ENCODE results near the gene LRIT1.
A peak's percentile ranks its signal among the peaks of the same experiment; 100 is the strongest.

The LRIT1 gene

DNA sequence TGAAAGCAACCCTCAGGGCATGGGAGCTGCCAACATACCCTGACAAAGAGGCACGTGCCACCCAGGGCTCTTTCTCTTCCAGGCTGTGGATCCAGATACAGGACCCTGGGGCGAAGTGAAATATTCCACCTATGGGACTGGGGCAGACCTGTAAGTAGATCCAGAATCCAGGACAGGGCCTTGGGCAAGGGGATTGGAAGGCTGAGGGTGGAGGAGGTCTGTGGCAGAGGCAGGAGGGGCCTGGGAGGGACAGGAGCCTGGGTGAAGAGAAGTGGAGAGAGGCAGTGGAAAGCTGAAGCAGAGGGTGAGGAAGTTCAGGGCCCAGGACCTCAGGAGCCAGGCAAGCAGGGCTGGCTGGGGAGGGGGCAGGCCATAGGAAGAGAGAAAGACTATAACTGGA, 29.8 kb downstream of the LRIT1 start:
- no peak for DNase-seq

DNA sequence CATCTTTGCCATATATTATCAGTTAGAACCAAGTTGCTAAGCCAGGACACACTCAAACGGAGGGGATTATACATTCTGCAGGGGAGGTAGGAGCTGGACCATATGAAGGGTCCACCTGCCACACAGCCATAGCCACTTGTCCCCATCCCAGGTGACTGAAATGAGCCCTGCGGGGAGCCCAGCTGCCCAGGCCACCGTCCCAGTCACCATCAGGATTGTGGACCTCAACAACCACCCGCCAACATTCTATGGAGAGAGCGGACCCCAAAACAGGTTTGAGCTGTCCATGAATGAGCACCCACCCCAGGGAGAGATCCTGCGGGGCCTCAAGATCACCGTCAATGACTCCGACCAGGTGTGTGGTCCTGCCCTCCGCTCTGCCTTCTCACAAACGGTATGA, 33.3 kb downstream of the LRIT1 start:
- DNase-seq = no peak

DNA sequence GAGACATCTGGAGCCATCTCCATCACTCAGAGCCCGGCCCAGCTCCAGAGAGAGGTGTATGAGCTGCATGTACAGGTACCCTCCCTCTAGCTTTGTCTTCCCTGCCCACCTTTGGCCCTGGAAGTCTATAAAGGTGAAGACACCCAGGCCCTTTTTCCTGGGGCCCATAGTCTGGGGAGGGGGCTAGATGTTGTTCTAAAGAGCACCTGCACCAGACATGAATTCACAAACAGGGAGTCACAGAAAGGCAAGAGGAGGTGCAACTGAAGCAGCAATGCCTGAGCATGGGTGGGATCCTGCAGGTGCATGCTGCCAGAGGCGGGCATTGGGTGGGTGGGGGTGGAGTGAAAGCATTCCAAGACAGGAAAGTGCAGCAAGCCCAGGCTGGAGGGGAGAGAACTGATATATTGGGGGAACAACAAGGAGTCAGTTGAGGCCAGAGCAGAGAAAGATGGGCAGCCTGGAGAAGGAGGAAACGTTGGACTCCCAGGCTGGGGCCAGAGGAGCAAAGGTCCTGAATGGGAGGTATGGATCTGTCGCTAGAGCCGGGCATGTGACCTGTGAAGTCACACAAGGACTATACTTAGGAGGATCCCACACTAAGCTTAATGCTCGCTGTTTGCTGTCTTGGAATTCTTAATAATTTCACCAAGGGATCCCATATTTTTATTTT, 35.4 kb downstream of the LRIT1 start:
- DNase-seq = no peak

DNA sequence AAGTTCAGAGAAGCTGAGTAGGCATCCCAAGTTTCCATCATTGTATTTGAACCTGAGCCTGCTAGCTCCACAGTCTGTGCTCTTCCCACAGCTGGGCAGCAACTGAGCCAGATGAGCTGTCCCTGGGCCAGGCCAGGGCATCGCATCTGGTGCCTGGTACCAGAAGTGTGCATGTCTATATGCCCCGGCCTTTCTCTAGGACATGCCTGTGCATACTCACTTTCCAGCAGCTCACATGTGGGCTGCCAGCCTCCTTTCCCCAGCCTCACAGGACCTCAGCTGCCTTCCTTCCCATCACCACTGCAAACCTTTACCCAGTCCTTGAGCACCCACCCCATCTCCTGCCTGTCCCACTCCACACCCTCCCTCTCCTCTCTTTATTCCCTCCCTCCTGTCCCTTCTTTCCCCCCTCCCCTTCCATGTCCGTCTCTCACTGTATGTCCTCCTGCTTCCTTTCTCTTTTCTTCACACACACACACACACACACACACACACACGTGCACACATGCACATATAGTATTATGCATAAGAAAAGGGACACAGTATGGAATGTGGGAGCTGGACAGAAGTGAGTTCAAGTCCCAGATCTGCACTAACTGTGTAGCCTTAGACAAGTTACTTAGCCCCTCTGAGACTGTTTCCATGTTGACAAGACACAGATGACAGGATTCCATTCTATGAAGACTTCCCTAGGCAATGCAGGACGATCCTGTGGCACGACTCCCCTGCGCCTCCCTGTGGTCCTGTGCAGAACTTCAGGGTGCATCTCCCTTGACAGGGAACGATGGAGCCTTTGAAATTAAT, 36.1 kb downstream of the LRIT1 start:
- DNase-seq = peak; percentile 12

DNA sequence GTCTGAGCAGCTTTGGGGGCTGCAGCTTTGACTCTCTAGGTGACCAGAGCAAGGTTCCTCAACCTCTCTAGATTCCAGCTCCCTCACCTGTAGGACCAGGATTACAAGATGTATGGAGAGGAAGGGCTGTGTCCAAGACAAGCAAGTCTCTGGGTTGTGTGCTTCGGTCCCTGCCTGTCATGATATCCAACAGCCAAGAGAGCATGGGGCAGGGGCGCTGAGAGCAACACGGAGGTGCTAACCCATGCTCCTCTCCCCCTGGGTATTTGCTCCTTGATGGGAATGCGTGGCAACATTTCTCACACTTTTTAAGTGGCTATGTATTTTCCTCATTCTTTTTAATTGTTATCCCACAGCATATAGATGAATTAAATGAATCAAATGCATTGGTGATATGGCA, 36.7 kb downstream of the LRIT1 start:
- no peak for DNase-seq

DNA sequence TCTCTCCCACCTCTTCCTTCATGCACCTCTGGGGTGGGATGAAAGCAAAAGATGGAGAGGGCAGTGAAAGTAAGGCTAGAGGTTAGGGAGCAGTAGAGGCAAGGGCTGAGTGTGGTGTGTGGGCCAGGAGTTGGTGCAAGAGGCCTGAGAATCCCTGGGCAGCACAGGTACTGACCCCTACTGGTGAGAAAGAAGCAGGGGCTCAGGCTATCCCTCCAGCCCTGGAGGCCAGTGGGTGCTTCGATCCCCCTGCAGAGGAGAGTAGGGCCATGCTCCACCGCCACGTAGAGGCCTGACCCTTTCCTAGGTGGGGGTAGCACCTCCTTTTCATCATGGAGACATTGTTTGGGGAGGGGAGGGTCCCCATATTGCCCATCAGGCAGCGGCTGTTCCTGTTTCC, 37.2 kb downstream of the LRIT1 start:
- DNase-seq = no peak

DNA sequence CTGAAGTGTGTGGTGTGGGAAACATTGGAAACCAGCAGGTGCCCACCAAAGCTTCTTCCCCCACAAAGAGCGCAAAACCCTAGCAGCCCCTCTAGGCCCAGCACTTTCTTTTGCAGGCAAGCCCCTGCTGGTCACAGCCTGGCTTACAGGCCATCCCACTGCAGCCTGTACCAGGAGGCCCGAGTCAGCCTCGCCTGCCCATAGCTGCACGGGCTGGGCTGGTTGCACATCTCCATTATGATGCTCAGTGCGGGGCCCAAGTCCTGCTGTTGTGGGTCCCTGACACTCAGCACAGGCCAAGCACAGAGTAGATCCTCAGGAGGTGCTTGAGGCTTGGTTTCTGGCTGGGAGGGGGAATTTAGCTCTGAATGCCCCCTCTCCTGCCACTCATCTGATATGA, 39.0 kb downstream of the LRIT1 start:
- DNase-seq = no peak

DNA sequence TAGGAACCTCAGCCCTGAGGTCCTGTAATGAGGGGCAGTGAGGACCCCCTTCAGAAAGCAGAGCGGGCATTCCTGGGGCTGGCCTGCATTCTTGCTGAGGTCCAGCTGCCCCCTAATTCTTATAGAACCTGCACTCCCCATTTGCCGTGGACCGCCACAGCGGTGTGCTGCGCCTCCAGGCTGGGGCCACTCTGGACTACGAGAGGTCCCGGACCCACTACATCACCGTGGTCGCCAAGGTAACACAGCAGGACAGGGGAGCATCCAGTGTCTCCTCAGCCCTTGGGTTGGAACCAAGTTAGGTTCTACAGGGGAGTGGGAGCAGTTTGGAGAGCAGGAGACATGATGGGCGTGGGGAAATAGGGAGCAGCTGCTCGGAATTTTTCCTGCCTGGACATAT, 39.7 kb downstream of the LRIT1 start:
- no peak for DNase-seq

DNA sequence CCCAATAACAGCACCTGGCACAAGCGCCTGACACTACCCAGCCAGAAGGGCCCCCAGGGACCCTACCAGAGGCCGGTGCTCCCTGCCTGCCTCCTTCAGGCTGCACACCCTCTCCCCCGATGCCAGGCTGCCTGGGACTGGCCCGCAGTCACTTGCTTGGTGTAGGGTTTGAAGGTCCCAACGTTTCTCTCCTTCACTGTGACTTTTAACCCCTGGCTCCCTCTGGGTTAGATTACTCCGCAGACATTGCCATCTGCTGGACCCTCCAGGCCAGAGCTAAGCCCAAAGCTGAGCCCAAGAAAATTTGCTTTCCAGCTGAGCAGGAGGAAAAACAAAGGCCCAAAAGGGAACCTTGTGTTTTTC, 40.1 kb downstream of the LRIT1 start:
- no peak for DNase-seq

DNA sequence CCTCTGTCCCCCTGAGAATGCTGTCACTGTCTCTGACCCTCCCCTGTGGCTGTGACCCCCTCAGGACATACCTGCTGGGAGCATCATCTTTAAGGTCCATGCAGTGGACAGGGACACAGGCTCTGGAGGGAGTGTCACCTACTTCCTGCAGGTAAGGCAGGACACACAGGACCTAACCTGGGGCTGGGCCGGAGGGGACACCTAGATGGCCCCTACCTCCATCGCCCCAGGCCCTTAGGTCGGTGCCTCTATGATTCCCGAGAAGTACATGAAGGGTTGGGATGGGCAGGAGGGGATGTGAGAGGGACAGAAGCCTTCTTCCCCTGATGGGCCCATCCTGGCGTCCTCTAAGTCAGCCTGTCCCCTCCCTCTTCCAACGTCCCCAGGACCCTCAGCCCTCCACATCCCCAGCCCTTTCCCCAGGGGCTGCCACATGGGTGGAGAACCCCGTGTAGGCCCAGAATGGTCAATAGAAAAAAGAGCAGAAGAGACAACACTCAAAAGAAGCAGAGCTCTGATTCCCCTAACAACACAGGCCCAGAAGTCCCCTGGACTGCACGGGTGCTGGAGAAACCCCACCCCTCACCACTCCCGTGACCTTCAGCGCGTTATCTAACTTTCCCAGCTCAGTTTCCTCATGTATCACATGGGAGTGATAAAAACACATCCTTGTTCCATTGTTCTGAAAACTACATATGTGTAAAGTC, 40.7 kb downstream of the LRIT1 start:
- no peak for DNase-seq

DNA sequence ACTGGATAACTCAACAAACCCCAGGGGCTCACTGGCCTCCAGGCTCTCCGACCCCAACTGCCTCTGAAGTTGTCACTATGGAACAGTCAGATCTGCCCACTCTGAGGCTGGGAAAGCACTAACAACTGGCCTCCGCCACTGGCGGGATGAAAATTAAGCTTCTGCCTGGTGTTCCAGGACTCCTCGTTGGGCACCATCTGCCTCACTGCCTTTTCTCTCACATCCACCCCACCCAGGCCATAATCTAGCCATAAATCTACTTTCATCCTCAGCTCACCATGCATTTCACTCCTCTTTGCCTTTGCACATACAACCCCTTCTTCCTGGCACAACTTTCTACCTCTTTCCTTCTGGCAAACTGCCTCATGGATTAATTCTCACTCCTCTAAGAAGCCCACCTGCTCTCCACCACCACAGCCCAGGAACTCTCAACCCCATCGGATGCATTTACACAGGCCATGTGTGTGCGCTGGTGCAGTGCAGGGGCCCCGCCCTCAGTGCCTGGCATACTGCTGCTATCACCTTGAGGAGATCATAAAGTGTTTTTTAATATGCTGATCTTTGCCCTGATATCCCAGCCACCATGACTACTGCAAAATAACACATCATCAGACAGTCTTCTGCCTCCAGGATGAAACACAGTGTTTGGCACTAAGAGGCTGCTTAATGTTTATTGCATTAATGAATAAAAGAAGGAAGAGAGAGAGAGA, 43.0 kb downstream of the LRIT1 start:
- DNase-seq = no peak

DNA sequence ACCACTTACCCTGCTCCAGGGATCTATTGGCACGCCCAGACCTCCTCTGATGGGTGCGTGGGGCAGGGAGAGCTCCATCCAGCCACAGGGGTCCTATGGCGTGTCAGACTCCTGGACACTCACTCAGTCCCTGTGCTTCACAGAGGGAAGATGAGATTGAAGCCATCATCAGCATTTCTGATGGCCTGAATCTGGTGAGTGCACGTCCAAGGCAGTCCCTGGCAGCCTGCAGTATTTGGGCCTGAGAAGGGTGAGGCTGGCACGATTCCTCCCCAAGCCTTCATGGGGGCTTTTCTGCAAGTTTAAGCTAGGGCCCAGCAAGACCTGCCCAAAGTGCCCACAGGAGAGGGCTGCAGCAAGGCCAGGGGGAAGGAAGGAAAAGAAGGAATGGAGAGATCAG, 43.7 kb downstream of the LRIT1 start:
- no peak for DNase-seq

DNA sequence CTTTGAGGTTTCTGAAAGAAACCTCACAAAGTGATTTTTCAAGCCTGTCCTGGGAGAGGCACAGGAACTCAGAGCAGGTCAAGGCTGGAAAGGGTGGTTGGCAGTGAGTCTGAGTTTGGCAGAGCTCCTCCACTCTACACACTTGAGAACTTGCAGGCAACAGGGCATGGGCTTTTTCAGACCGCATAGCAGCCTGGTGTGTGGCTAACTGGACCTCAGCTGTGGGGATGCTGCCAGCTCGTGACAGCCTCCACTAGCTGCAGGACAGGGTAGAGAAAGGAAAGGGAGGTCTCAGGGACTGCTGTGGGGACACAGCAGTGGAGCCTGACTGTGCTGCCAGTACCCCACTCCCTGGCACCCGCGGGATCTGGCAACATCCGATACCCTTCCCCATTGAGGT, 44.4 kb downstream of the LRIT1 start:
- no peak for DNase-seq

DNA sequence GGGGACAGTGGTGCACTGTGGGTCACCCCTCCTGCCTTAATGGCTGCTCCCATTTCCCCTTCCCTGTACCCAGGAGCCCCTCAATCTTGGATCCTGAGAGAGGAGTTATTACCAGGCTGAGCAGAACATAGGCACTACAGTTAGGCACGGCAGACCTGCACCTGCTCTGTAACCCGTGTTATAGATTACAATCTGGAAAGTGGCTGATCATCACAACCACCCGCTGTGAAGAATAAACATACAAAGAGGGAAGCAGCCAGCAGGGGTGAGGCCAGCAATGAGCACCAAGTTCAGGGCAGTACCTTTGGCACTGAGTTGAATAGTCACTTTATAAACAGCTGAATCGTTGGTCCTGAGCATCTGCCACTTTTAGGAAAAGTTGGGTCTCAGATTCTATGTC, 45.3 kb downstream of the LRIT1 start:
- DNase-seq = no peak

DNA sequence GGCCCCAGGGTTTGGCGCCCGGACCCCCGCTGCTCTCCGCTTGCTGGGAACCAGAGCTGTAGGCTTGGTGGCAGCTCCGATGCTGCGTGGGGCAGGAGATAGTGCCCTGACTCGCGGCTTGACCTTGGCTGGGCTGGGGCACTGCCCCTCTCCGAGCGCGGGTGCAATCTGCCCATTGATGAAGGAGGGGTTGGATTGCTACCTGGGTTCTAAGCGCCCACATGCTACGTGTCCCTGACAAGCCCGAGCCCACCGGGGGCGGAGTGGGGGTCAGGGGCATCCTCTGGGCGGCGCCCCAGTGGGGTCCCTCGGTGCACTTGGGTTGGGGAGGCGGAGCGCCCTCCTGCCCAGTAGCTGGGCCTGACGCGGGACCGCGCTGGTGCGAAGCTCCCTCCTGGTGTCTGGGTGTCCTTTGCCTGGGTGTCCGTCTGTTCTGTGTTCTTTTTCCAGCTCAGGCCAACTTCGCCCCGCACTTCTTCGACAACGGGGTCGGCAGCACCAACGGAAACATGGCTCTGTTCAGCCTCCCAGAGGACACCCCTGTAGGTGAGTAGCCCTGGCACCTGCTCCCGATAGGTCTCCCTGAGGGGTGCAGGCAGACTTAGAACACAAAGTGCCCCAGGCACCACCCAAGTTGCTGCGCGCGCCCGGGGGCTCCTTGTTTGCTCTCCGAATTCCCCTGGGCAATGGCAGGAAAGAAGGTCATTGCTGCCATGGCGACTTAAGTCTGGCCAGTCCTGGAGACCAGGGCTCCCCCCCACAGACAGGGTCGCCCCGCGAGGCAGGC, 46.1 kb downstream of the LRIT1 start:
- no peak for DNase-seq

DNA sequence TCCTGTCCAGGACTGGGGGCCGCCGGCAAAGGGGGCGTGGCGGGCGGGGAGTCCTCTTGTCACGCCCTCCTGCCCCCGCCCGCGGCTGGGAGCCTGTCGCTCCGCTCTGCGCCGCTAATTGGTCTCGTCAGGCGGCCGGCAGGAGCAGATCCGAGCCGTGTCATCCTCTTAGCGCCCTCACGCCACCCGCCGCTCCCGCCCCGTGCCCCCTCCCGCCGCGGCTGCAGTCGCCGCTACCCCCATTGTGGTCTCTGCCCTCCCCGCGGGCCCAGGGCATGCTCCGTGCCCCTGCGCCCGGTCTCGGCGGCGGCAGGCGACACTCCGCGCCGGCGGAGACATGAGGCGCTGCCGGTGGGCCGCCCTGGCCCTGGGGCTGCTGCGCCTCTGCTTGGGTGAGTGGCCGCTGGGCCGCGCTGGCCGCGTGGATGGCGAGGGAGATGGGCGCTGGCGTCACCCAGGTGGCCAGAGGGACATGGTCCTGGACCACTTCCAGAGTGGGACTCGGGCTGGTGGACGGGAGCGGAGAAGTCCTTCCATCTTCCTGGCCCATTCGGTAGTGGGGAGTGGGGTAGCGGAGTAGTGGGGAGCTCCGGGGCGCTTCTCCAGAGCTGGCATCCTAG, 46.8 kb downstream of the LRIT1 start, which contains the start of gene CDHR1:
CDHR1 (plus strand) TSS at position 114 of the 620 bp plus-strand sequence; CDS start at position 338, 224 bp downstream.
- DNase-seq = no peak

DNA sequence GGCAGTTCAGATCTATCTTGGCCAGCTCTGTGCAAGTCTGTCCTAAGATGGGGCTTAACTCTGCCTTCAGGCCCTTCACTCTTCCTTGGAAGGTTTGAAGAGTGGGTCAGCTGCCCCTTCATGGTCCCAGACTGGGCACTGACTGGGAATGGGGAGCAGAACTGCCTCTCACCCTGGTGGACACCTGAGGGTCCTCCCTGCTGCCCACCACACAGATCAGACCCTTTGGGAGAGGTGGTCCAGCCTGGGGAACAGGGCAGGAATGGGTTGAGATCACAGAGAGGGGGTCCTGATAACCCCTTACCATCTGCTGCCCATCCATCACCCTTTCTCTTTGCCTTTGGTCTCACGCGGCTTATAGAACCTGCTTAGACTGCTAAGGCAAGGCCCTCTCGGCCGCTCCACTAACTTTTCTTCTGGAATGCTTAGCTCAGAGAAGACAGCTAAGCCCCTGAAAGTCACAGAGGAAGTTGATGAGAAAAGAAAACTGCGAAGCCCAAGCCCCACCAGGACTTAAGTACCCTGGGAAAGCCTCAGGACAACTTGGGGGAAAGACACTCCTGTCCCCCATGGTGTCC, 47.4 kb downstream of the LRIT1 start:
- DNase-seq = no peak

DNA sequence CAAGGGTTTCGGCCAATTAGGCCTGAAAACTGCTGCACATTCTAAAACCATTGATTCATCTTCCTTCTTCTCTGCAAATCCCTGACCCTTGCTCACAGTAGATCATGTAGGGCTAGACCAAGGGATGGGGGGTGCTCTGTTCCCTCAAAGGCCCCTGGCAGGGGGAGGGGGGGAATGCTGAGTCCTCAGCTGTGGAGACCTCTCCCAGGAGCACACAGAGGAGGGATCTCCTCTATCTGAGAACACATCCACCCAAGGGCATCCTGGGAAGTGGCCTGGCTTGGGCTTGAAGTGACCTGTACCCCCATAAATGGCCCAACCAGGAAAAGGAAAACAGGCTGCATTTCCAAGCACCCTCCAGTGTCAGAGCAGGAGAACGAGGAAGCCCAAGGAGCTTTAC, 48.0 kb downstream of the LRIT1 start:
- no peak for DNase-seq

DNA sequence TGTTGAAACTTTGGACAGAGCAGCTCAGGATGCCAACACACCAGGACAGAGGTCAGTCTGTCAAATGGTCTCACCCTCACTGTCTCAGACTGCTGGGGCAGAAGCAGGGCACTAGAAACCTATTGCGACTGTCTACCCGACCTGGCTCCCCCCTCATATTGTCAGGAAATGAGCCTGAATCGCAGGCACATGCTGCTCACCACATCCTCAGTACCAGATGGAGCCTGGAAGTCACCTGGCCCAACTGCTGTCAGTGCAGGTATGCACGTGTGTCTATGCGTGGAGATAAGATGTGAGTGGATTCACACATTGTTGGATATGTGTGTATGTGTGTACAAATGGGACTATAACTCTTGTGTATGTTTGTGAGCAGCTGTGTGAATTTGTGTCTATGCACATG, 50.2 kb downstream of the LRIT1 start:
- no peak for DNase-seq

DNA sequence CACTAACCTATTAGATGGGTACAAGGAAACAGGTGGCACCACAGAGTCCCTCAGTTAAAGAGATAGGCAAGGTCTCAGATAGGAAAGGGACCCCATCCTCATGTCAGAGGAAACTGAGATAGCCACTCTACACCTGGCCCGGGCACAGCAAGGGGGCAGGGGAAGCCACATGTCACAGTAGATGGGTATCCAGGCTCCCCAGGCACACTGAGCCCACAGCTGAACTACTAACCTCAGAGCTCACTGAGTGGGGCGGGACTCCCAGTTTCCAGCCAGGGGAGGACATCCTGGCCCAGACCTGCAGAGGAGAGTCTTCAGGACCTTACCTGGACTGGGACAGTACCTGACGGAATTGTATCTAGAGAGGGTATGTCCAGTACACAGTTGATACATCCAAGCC, 50.7 kb downstream of the LRIT1 start:
- no peak for DNase-seq

DNA sequence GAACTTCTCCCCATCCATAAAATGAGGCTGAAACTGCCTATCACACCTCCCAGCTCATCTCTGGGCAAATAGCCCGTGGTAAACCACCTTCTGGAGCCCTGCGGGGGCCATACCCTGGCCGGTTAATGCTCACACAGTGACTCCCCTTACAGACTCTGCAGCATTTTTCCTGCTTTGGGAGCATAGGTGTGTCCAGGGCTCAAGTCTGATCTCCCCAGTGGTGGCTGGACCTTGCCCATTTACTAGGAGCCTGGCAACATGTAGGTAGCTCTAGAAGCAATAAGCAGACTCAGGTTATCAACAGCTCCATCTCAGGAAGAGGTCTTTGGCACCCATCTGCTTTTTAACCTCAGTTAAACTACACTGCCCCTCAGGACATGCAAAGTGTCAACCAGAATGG, 52.5 kb downstream of the LRIT1 start:
- DNase-seq = no peak
